OCI-LY7 (cell line): ENCODE measurements around the gene MEAF6. TPM values are rescaled to one million over a fixed set of nuclear protein-coding genes. Genes with fewer than 3 reads are reported as not detected.

Experiments
- Bru-seq: library from RNA; stranded (reverse); fragments of 400-500 nt; gene quantifications from one replicate; lab custom pipeline; 2021; lab: Mats Ljungman, UMichigan
- BruChase-seq, 2 experiments: library from RNA; stranded (reverse); fragments of 400-500 nt; gene quantifications; one replicate each; lab custom pipeline; 2021; lab: Mats Ljungman, UMichigan
- BruUV-seq: library from RNA; stranded (reverse); fragments of 400-500 nt; replicated peaks from 2 replicates; lab custom pipeline; 2021; lab: Mats Ljungman, UMichigan
- CTCF ChIA-PET: fragments of 300-600 bp; sonication (Branson Sonifier 250); formaldehyde crosslinking; loops from one replicate; lab custom pipeline; 2022; ENCODE audit warnings: antibody characterized with exemption; ENCODE audit not compliant: unreplicated experiment; lab: Charles Lee
- POLR2A ChIA-PET: fragments of 300-600 bp; sonication (Branson Sonifier 250); formaldehyde crosslinking; loops from one replicate; lab custom pipeline; 2022; ENCODE audit warnings: antibody characterized with exemption; lab: Charles Lee
- DNase-seq: peaks from one replicate; pipeline ENCODE4 v3.0.0-alpha.2; 2015; ENCODE audit warnings: low spot score
- H2AFZ ChIP-seq: fragments of 200-600 bp; sonication (generic), shearing (Covaris generic); 2 replicates; pipeline ENCODE4 v1.6.1; 2014; ENCODE audit warnings: mild to moderate bottlenecking, antibody characterized with exemption, low read length, moderate library complexity
- H3K27ac ChIP-seq: fragments of 200-600 bp; sonication (generic); 2 replicates; pipeline ENCODE4 v1.5.1; 2014; ENCODE audit warnings: mixed run types, low read depth, mild to moderate bottlenecking, moderate library complexity, low read length, inconsistent platforms; ENCODE audit not compliant: poor library complexity, severe bottlenecking
- H3K36me3 ChIP-seq: fragments of 200-600 bp; sonication (generic); 2 replicates; pipeline ENCODE4 v1.6.1; 2014; ENCODE audit warnings: mild to moderate bottlenecking, antibody characterized with exemption, low read length, moderate library complexity, mixed read lengths; ENCODE audit not compliant: insufficient read depth
- H3K4me1 ChIP-seq: fragments of 200-600 bp; sonication (generic); 2 replicates; pipeline ENCODE4 v1.5.1; 2014; ENCODE audit warnings: mild to moderate bottlenecking, low read length; ENCODE audit not compliant: insufficient read depth, poor library complexity, severe bottlenecking
- H3K4me2 ChIP-seq: fragments of 200-600 bp; sonication (generic); 2 replicates; pipeline ENCODE4 v1.6.1; 2014; ENCODE audit warnings: mild to moderate bottlenecking, low read length
- H3K4me3 ChIP-seq: fragments of 200-600 bp; sonication (generic); 2 replicates; pipeline ENCODE4 v1.5.1; 2014; ENCODE audit warnings: mild to moderate bottlenecking, low read depth, low read length; ENCODE audit not compliant: poor library complexity, severe bottlenecking
- H3K79me2 ChIP-seq: fragments of 200-600 bp; sonication (generic); 2 replicates; pipeline ENCODE4 v1.6.1; 2016; ENCODE audit warnings: low read depth, mild to moderate bottlenecking, low read length, moderate library complexity, mixed read lengths; ENCODE audit not compliant: insufficient read depth
- H3K9me2 ChIP-seq: fragments of 200-600 bp; sonication (generic); 2 replicates; pipeline ENCODE4 v1.6.1; 2016; ENCODE audit warnings: mild to moderate bottlenecking, low read length, mixed read lengths; ENCODE audit not compliant: insufficient read depth
- H3K9me3 ChIP-seq: fragments of 200-600 bp; sonication (generic); 2 replicates; pipeline ENCODE4 v1.6.1; 2014; ENCODE audit warnings: mild to moderate bottlenecking, mixed run types, low read length, mixed read lengths
- H4K20me1 ChIP-seq: fragments of 200-600 bp; sonication (generic); 2 replicates; pipeline ENCODE4 v1.6.1; 2014; ENCODE audit warnings: mild to moderate bottlenecking, antibody characterized with exemption, low read length, moderate library complexity, mixed read lengths; ENCODE audit not compliant: insufficient read depth
- CTCF ChIP-seq: fragments of 200-600 bp; sonication (generic); conservative IDR thresholded peaks from 2 replicates; pipeline ENCODE4 v1.5.1; 2014; ENCODE audit warnings: mild to moderate bottlenecking, antibody characterized with exemption, low read length, moderate library complexity, mixed read lengths
- EZH2phosphoT487 ChIP-seq: fragments of 200-600 bp; sonication (generic); IDR thresholded peaks from 2 replicates; pipeline ENCODE4 v1.6.1; 2018; ENCODE audit warnings: low read depth, borderline replicate concordance, mild to moderate bottlenecking, mixed run types, antibody characterized with exemption, low read length, moderate library complexity, mixed read lengths
- intact Hi-C: fragments of 100-400 bp; cut with micrococcal nuclease; formaldehyde crosslinking; loops from one replicate; pipeline ENCODE4 v1.10.0; 2022; ENCODE audit not compliant: unreplicated experiment
- long read RNA-seq: library from polyadenylated mRNA; stranded (forward); transcript quantifications from one replicate; pipeline ENCODE4 v2.0.0, GENCODE V29; 2022
- total RNA-seq, 2 experiments: library from RNA; depleted of rRNA in 1 of 2; stranded (reverse); fragments of >200 nt in 1 of 2; shearing (Covaris generic) in 1 of 2; gene quantifications; 2 replicates each; pipeline ENCODE4 v1.2.3, GENCODE V29; 2014 to 2022

Gene MEAF6
- total RNA-seq (2014; rRNA removed; shearing (Covaris generic)) (74.3 and 121 TPM in 2 replicates), total RNA-seq (2022) (69.8 and 73.8 TPM in 2 replicates), Bru-seq, nascent RNA (percentile 66 among the genes with signal in this experiment), BruChase-seq, experiment 1, labeled RNA remaining after a 6-hour chase (percentile 77 among the genes with signal in this experiment), BruChase-seq, experiment 2, labeled RNA remaining after a 2-hour chase (percentile 77 among the genes with signal in this experiment)
- long read RNA-seq, transcript MEAF6-206 (8 exons, 1,408 nt) = minor isoform, 22 of 180 reads
- long read RNA-seq, transcript MEAF6-202 (6 exons, 603 nt) = minor isoform, 5 of 180 reads
- long read RNA-seq, transcript MEAF6-201 (7 exons, 1,525 nt) = major isoform, 135 of 180 reads
- long read RNA-seq, partial matches to known transcripts = 2 of 180 reads
- long read RNA-seq, other reads (novel, unspliced or antisense) = 13 of 180 reads

DNA sequence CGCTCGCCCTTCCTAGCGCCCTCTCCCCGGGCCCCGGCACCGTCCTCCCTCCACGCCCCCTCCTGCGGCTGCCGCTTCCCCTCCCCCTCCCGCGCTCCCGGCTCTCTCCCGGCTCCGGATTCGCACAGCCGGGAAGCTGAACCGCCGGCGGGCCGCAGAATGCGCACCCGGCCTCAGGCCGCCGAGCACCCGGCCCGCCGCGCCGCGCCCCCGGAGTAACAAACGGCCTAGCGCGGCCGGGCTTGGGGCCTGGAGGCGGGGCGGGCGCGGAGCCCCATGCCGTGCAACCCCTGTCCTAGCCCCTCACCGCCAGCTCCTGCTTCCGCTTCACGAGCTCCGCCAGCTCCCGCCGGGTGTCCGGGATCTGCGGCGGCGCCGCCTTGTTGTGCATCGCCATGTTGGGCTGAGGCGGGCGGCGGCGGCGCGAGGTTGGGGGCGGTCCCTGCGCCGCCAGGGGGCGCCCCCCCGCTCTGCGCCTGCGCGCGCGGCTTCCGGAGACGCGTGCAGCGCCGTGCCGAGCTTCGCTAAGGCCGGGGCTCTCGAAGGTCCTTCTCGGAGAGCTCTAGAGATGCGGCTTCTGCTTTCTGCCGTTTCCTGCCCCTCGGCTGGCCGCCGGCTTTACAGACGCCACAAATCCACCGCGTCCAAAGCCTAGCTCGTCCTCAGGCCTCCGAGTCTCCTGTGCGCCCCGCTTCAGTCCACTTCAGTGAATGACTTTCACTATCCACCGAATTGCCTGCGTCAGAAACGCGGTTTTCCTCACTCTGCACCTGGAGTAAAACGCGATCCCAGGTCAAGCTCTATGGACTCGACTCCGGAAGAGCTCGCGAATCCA, at the start of gene MEAF6:
Gene MEAF6 (minus strand): TSS at position 417 of the 835 bp plus-strand sequence. CDS start 20 bp downstream, at position 397.
- DNase-seq = peak; percentile 92
- intact Hi-C loops = loop anchor here (2.0 to 5.0 kb wide), 2 partner anchors 40 to 178 kb away; partner anchors contain the start of genes CDCA8 and ZC3H12A
- BruUV-seq = no TSS peak
- no peaks in the 10 kb centered on the region for H3K9me2 ChIP-seq
- H2AFZ ChIP-seq = peak within 1 kb of the TSS; percentile 88
- H3K27ac ChIP-seq = peak within 1 kb of the TSS; percentile 47
- peaks cover 25% of the 10 kb centered on the region for H3K36me3 ChIP-seq
- TF ChIP-seq EZH2phosphoT487 (no peak), CTCF (peak; percentile 83)
- ChIA-PET POLR2A (interaction anchor here (0.6 to 1.5 kb wide), 12 partner anchors 10 to 1373 kb away, joined by 3 to 8 read pairs (median 4); partner anchors contain the start of genes CDCA8 and ZC3H12A), CTCF (interaction anchor here (0.7 to 1.3 kb wide), 5 partner anchors 13 to 176 kb away, joined by 3 to 7 read pairs (median 4); partner anchors contain the start of gene GNL2)
- H3K4me3 ChIP-seq = peak within 1 kb of the TSS; percentile 82
- H4K20me1 ChIP-seq = peaks cover 10% of the 10 kb centered on the region; the same call in 1 of the 2 replicates
- H3K4me1 ChIP-seq = peaks cover 16% of the 10 kb centered on the region
- peaks cover 13% of the 10 kb centered on the region; the same call in 1 of the 2 replicates for H3K79me2 ChIP-seq
- peak within 1 kb of the TSS; percentile 90 for H3K4me2 ChIP-seq
- H3K9me3 ChIP-seq = no peaks in the 10 kb centered on the region

GRCh38 chr1:37562984-37563383, 48.4 kb upstream of the MEAF6 start:
- intact Hi-C loops = loop anchor here (1.0 to 10.0 kb wide), 2 partner anchors 108 to 119 kb away; no protein-coding TSS in a partner anchor
- ChIA-PET POLR2A (interaction anchor here (1.3 kb wide), 1 partner anchor 116 kb away, joined by 3 read pairs; no protein-coding TSS in a partner anchor), CTCF (no interaction called here)
- no peak overlapping the region for H3K4me2 ChIP-seq
- no peaks in the 10 kb centered on the region for H3K9me2 ChIP-seq
- peaks cover 52% of the 10 kb centered on the region for H3K36me3 ChIP-seq
- no peak for TF ChIP-seq EZH2phosphoT487
- TF ChIP-seq CTCF = no peak
- H3K9me3 ChIP-seq = no peaks in the 10 kb centered on the region
- no TSS peak for BruUV-seq
- no peak for DNase-seq
- H3K4me3 ChIP-seq = no peak overlapping the region
- no peak overlapping the region for H3K27ac ChIP-seq
- no peaks in the 10 kb centered on the region for H3K79me2 ChIP-seq
- no peaks in the 10 kb centered on the region for H3K4me1 ChIP-seq
- no peaks in the 10 kb centered on the region for H4K20me1 ChIP-seq
- H2AFZ ChIP-seq = no peak overlapping the region
